Activated CD4-positive, alpha-beta T cell treated with anti-CD3 and anti-CD28 coated beads, Interleukin-2, Interleukin-6, amounts not matched to agents 100 ng/mL and 50 ng/mL, durations not matched to agents 16 hours and 8 hours (primary cell): ENCODE measurements around the gene MSI2.
A peak's percentile ranks its signal among the peaks of the same experiment; 100 is the strongest.
"Not testable (repeated sequence)": the region's sequence is repeated elsewhere in the genome, so short reads cannot be mapped to it uniquely, and the experiment has no call there.

Experiments used
- DNase-seq: peaks from one replicate; pipeline ENCODE4 v3.0.0-alpha.2; 2020

MSI2 gene

GRCh38 chr17:57255776-57256681, at the start of gene MSI2:
Gene MSI2 (plus strand): TSS chr17:57256523. CDS start chr17:57256743, 220 bp downstream.
- DNase-seq: peak; percentile 93

- no peak for DNase-seq
These were observed 49.4 kb upstream of the MSI2 start for GRCh38 chr17:57206928-57207327.

- DNase-seq: no peak
These were observed 48.9 kb upstream of the MSI2 start for GRCh38 chr17:57207396-57207795.

DNA sequence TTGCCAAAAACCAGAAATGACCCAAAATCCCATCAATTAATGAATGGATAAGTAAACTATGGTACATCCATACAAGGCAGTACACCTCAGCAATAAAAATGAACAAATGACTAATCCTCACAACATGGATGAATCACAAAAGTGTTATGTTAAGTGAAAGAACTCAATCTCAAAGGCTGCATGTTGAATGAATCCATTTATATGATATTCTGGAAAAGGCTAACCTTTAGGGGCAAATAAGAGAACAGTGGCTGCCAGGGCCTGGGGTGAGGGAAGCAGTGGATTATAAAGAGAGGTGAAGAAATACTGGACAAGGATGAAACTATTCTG, 46.1 kb upstream of the MSI2 start:
- no peak for DNase-seq

GRCh38 chr17:57210972-57211411, 45.3 kb upstream of the MSI2 start:
- DNase-seq: no peak

- no peak for DNase-seq
These were observed 44.8 kb upstream of the MSI2 start for GRCh38 chr17:57211543-57211942.

DNA sequence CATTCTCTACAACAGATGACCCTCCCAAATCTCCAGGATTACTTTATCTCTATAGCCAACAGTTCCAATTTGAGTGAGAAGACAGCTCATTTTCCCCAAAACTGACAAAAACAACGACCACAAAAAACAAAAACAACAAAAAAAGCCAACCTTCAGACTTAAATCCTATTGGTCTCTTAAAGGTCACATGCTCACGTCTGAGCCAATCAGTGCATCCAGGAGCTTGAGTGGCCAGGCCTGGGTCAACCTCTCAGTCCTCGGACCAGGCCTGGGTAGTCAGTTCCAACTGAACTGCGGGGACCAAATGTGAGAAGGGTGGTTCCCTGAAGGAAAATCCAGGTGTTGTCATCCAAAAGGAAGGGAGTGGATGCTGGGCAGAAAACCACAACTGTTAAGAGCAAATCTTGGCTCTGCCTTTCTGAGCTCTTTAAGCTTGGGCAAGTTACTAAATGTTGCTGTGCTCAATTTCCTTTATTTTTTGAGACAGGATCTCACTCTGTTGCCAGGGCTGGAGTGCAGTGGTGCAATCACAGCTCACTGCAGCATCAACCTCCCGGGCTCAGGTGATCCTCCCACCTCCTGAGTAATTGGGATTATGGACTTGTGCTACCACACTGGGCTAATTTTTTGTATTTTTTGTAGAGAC, 43.0 kb upstream of the MSI2 start:
- DNase-seq: no peak

DNA sequence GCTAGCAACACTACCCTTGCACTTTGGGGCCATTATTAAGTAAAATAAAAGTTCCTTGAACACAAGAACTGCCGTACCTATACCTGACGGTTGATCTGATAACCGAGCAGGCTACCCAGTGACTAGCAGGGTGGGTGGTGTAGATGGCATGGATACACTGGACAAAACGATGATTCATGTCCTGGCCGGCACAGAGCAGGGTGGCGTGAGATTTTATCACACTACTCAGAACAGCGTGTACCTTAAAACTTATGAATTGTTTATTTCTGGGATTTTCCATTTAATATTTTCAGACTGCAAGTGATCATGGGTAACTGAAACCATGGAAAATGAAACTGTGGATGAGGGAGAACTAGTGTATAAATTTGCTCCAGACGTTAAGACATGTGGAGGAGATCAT, 41.0 kb upstream of the MSI2 start:
- no peak for DNase-seq

DNA sequence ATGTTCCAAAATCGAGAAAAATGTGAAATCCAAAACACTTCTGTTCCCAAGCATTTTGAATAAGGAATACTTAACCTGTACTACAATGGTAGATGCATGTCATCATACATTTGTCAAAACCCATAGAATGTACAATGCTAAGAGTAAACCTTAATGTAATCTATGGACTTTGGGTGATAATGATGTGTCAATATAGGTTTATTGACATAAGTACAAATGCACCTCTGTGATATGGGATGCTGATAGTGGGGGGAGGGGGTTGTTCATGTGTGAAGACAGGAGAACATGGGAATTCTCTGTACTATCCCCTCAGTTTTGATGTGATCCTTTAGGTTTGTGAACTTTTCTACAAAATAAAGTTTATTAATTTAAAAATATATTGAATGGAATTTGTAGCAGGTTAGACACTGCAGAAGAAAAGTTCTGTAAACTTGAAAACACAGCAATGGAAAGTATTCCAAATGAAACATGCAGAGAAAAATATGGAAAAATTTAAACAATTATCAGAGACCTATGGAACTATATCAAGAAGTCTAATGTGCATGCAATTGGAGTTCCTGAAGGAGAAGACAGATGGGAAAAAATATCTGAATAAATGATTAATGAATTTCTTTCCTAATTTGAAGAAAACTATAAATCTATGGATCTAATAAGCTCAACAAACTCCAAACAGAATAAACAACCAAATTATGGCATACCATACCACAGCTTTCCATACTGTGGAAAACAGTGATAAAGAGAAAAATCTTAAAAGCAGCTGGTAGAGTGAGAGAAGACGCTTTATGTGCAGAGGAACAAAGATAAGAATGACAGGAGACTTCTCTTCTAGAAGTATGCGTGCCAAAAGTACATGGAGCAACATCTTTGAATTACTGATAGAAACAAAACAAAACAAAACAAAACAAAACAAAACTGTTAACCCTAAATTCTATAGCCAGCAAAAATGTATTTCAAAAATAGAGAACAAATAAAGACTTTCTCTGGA, 34.7 kb upstream of the MSI2 start:
- no peak for DNase-seq

- not testable (repeated sequence) for DNase-seq
These were observed 33.9 kb upstream of the MSI2 start for GRCh38 chr17:57222422-57222821.

DNA sequence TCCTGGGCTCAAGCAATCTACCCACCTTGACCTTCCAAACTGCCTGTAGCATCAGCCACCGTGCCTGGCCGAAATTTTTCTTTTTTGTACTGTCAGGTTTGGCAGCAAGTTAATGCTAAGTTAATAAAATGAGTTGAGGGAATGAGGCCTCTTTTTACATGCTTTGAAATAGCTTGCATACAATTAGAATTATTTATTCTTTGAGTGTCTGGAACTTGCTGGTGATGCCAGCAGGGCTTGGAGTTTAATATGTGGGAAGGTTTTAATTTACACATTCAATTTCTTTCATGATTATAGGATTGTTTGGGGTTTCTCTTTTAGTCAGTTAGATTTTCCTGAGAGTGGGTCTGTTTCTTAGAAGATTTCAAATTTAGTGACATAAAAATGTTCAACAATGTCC, 31.2 kb upstream of the MSI2 start:
- no peak for DNase-seq

GRCh38 chr17:57226793-57227192, 29.5 kb upstream of the MSI2 start:
- no peak for DNase-seq

DNA sequence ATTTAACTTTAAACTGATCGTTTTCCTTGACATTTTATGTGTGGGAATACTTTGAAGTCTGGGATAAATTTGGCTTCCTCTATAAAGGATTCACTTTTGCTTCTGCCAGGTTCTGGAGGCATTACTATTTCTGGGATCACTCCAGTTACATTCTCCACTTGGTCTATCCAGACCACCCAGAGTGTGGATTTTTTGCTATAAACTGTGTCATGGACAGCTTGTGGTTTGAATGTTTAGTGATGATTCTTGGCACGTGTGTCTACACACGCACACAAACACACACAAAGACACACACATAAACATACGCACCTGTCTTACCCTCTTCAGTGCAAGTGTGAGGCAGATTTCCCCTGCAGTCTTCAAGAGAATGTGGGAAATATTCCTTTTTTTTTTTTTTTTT, 27.4 kb upstream of the MSI2 start:
- DNase-seq: no peak

GRCh38 chr17:57234061-57234738, 22.1 kb upstream of the MSI2 start:
- no peak for DNase-seq

- DNase-seq: no peak
These were observed 21.6 kb upstream of the MSI2 start for GRCh38 chr17:57234739-57235092.

GRCh38 chr17:57235124-57235523, 21.2 kb upstream of the MSI2 start:
- no peak for DNase-seq

GRCh38 chr17:57236686-57237299, 19.5 kb upstream of the MSI2 start:
- DNase-seq: no peak

DNA sequence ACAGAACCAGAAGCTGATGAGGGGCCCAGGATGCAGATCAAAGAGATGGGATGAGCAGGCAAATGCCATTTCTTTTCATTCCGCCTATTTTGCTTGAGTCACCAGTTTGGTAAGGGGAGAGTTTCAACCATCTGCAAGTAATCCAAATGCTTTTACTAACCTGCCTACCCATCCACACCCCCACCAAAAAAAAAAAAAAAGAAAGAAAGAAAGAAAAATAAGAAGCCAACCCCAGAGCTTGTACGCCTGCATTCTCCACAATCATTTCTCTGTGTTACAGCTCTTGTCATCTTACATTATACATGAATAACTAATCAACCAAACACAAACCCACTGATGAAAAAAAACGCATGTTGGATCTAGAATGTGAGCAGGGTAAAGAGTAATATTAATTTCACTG, 15.7 kb upstream of the MSI2 start:
- DNase-seq: no peak

GRCh38 chr17:57242148-57242547, 14.2 kb upstream of the MSI2 start:
- DNase-seq: no peak

GRCh38 chr17:57243171-57243622, 13.1 kb upstream of the MSI2 start:
- peak; percentile 81 for DNase-seq

DNA sequence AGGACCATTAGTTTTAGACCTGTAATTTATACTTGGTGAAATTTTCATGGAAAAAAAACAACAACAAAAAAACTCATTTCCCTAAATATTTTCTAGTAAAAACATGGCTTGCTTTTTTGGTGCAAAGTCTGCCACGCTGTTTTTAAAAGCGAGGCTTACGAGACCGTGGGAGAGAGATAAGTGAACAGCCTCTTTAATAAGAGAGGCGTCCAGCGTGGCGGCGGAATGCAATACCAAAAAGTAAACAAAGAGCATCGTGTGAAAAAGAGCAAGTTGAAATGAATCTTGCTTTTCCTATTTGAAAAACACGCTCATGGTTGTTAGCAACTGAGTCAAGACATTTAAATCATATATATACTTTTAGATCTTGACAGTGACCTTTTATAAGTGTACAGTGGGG, 10.5 kb upstream of the MSI2 start:
- DNase-seq: no peak

DNA sequence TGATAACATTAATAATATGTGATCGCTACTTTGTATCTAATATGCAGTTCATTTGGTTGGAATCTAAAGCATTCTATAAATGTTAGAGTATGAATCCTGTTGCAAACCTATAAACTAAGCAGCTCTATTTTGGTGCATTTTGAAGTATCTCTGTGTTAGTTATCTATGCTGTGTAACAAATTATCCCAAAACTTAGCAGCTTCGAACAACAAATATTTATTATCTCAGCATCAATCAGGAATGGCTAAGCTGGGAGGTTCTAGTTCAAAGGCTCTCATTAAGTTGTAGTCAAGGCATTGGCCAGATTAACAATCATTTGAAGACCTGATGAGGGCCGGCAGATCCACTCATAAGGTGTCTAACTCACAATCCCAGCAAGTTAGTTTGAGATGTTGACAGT, 10.1 kb upstream of the MSI2 start:
- no peak for DNase-seq
